NCI-H345 treated with DMSO at 0.1 percent for 48 hours (cell line): Measurements from ENCODE around the gene CACNB1.
A peak's percentile ranks its signal among the peaks of the same experiment; 100 is the strongest.

Experiments used
- DNase-seq: peaks from one replicate; lab custom pipeline; 2025; ENCODE audit not compliant: unreplicated experiment; lab: John Stamatoyannopoulos, UW

CACNB1 gene

DNA sequence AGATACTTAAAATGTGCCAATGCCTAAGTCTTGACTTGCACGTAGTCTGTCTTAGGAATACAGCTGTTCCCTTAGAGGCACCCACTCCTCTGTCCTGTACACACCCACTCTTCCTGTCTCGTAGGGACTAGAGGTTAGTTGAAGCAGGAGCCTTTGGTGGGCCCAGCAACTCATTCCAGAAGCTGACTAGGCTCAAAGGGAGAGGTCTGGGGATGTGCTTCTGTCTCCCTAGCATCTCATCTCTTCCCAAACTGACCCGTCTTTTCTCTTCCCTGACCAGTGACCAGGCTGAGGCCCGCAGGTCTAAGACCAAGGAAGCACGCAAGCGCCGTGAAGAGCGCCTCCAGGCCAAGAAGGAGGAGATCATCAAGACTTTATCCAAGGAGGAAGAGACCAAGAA is 6.8 kb upstream of the CACNB1 start:
- DNase-seq = no peak

GRCh38 chr17:39200957-39201510 is 3.6 kb upstream of the CACNB1 start:
- no peak for DNase-seq

- no peak for DNase-seq
Observed at GRCh38 chr17:39200070-39200879, 2.8 kb upstream of the CACNB1 start, which contains the start of gene RPL19. RPL19 (plus strand) TSS chr17:39200283; CDS start chr17:39200345, 62 bp downstream.

GRCh38 chr17:39199820-39200069 is 2.3 kb upstream of the CACNB1 start:
- DNase-seq = peak; percentile 91

- DNase-seq = no peak
Observed at GRCh38 chr17:39198186-39198566, 707 bp upstream of the CACNB1 start.

DNA sequence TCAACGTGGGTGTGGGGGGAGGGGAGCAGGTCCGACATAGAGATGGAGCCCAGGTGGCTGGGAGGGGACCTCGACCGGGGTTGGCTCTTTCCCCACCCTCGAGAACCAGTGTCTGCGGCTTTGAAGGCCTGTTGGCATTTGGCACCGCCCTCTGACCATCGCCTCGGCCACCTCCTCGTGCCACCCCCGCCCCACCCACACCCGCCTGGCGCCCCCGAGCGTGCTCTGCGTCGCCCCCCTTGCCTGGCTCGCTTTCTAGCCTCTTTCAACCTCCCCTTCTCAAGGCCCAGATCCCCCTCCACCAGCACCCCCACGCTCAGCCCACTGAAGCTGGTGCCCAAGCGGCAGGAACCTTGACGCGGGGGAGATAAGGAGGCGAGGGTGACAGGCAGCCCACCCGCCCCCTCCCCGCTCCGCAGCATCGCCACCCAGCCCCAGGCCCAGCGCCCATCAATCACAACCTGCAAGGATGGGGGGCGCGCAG is 619 bp downstream of the CACNB1 start:
- no peak for DNase-seq

DNA sequence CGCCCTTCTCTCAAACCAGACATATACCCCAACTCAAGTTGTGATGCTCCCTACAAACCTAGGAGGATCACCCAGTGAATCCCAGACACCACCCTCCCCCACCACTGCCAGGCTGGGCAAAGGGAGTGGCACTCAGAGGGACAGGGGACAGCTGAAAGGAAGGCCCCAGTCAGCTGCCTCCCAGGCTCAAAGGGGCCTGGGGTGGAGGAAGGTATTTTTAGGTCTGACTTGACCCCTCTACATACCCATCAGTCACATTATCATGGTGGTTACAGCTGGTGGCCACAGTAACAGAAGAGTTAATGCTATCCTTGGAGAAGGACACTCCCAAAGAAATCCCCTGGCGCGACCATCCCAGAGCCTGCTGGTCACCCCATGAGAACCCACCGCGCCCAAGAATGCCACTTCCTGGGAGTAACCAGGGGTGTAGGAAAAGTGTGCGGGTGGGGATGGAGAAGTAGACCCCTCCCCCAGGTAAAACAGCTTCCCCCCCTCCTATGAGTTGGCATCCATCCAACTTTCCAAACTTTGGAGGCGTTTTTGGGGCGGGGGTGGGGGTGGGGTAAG is 1.1 kb downstream of the CACNB1 start:
- DNase-seq = no peak

DNA sequence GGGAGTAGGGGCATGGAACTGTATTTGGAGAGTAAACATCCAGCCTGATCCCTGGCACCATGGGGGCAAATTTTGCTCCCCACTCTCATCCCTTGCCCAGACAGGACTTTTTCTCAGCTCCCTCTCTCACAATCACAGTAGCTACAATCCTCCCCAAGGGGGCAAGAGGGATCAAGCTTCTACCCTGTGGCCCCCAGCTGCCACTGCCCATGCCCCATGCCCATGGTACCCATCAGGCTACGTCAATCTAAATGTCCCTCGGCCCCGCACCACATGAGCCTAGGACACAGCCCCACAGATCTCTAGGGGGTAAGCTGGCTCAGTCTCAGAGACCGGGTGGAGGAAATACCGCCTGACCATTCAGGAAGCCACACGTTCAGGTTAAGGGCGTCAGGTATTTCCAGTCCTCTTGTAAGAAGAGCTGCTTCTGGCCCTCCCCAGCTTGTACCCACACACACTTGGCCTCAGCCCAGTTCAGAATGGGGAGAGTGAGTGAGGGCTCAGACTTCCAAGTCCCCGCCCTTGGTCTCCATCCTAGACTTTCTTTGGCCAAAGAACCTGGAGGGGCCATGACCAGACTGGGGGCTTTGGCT is 1.8 kb downstream of the CACNB1 start:
- DNase-seq = no peak

GRCh38 chr17:39194985-39195524 is 2.4 kb downstream of the CACNB1 start:
- no peak for DNase-seq

GRCh38 chr17:39194089-39194984 is 3.1 kb downstream of the CACNB1 start:
- no peak for DNase-seq

DNA sequence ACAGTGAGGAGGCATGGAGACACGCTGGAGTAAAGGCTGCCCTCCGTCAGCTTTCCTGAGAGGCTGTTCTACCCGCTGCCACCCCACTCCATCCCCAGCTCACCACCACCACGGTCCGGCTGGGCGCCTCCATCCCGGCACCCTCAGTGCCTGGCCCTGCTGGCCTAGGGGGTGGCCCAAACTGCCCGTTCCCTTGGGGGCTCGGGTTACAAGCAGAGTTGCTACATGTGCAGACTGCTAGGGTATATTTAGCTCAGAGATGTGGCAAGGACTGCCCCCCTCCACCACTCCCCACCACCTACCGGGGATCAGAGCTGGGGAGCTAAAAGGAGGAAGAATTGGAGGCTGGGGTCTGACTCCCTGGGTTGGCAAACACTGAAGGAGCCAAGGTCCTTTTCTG is 4.1 kb downstream of the CACNB1 start:
- no peak for DNase-seq

- DNase-seq = no peak
Observed at GRCh38 chr17:39192901-39193300, 4.6 kb downstream of the CACNB1 start.

- DNase-seq = no peak
Observed at GRCh38 chr17:39191750-39192510, 5.5 kb downstream of the CACNB1 start.

DNA sequence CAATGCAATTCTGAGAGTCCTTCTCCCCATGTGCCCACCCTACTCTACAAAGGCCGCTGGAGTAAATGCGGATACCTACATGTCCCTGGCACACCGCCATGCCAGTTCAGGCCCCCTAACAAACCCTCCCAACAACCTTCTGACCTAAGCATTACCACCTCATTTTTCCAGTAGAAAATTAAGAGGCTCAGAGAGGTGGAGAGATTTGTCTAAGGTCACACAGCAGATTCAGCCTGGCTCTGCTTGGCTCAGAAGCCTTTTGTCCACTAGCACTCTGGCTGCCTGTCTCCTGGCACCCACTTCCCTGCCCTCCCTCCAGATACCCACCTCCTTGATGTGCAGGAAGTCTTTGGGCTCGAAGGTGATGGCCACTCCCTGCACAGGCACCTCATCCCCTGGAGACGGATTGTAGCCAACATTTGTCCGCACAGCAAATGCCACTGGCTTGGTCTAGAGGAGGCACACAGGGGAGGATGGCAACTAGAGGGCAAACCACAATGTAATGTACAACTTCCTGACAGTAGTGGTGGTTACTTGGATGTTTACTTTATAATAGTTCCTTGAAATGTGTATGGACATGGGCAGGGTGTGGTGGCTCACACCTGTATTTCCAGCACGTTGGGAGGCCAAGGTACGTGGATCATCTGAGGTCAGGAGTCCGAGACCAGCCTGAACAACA is 10.2 kb downstream of the CACNB1 start:
- DNase-seq = no peak

- no peak for DNase-seq
Observed at GRCh38 chr17:39186481-39187002, 10.9 kb downstream of the CACNB1 start.

DNA sequence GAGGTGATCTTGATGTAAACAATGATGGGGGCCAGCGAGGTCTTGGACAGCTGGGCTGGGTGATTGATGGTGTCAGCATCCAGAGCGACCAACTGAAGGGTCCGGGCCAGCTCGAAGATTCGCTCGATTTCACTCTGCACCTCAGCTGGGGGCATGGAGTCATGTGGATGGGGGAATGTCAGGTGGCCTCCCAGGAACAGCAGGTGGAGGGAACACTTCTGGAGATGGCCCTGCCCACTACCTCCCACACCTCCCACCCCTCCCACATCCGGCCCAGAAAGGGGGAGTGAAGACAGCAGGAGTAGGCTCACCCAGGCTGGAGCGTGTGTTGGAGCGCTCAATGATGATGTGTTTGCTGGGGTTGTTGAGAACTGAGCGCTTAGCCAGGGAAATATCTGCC is 13.7 kb downstream of the CACNB1 start:
- no peak for DNase-seq

DNA sequence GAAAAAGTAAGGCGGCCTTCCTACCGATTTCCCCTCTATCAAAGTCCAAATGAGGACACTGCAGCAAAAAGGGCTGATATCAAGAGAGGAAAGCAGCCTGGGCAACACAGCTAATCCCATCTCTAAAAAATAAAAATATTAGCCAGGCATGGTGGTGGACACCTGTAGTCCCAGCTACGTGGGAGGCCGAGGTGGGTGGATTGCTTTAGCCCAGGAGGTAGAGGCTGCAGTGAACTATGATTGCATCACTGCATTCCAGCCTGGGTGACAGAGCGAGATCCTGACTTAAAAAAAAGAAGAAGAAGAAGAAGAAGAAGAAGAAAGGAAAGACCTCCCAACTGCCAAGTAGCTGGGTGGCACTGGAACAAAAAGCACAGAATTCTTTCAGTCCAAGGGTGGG is 14.4 kb downstream of the CACNB1 start:
- no peak for DNase-seq

DNA sequence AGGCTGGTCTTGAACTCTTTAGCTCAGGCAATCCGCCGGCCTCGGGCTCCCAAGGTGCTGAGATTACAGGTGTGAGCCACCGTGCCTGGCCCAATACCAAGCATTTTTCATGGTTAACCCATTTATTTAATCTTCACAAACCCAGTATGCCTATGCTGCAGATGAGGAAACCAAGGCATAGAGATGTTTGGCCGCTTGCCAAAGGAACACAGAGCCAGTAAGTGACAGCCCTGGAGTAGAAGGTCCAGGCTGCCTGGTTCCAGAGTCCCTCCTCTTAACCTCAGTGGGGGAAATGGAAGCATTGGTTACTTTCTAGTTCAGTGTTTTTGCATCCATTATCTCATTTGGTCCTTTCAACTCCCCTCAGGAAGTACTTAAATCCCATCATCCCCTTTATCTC is 16.2 kb downstream of the CACNB1 start:
- DNase-seq = no peak

DNA sequence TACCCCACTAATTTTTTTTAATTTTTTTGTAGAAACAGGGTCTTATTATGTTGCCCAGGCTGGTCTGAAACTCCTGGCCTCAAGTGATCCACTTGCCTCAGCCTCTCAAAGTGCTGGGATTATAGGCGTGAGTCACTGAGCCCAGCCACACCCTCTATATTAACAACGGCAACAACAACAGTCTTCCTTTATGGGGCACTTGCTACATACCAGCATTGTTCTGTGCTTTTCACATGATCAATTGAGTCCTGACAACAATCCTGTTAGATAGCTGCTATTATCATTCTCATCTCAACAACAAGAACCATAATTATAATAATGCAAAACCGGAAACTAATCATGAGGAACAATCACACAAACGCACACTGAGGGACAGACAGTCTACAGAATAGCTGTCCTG is 18.9 kb downstream of the CACNB1 start:
- no peak for DNase-seq
